Measurements from ENCODE around the gene PCBP2.
A peak's percentile ranks its signal among the peaks of the same experiment; 100 is the strongest.
"Not testable (repeated sequence)": the region's sequence is repeated elsewhere in the genome, so short reads cannot be mapped to it uniquely, and the experiment has no call there.

Gene PCBP2

DNA sequence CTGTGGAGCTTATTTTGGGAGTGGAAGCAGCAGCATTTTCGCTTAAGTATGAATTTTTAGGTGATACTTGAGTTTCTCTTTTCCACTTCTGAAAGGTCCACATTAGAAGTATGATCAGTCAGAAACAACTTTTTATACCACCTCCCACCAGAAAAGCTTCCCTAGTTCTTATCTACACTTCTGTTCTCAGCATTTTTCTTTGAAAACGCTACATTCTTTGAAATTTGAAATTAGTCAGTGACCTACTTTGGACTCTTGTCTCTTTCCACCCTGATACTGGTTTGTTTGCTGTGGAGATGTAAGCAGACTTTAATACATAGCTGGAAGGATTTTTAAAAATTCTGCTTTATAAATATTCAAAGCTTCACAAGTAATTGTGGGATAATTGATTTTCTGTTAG is 22.2 kb downstream of the PCBP2 start:
- no peak for DNase-seq

- DNase-seq: no peak
Observed at GRCh38 chr12:53474819-53475218, 22.9 kb downstream of the PCBP2 start.

GRCh38 chr12:53476769-53477209 is 24.9 kb downstream of the PCBP2 start:
- DNase-seq: peak; percentile 14

GRCh38 chr12:53478865-53479264 is 27.0 kb downstream of the PCBP2 start:
- DNase-seq: no peak

DNA sequence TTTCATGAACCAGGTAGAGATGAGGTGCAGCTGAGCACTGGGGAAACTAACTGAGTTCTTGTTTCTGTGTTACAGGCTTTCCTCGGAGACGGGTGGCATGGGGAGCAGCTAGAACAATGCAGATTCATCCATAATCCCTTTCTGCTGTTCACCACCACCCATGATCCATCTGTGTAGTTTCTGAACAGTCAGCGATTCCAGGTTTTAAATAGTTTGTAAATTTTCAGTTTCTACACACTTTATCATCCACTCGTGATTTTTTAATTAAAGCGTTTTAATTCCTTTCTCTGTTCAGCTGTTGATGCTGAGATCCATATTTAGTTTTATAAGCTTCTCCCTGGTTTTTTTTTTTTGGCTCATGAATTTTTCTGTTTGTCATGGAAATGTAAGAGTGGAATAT is 27.4 kb downstream of the PCBP2 start:
- no peak for DNase-seq

- no peak for DNase-seq
Observed at GRCh38 chr12:53480491-53481442, 28.9 kb downstream of the PCBP2 start.

- not testable (repeated sequence) for DNase-seq
Observed at GRCh38 chr12:53481458-53481857, 29.6 kb downstream of the PCBP2 start.

DNA sequence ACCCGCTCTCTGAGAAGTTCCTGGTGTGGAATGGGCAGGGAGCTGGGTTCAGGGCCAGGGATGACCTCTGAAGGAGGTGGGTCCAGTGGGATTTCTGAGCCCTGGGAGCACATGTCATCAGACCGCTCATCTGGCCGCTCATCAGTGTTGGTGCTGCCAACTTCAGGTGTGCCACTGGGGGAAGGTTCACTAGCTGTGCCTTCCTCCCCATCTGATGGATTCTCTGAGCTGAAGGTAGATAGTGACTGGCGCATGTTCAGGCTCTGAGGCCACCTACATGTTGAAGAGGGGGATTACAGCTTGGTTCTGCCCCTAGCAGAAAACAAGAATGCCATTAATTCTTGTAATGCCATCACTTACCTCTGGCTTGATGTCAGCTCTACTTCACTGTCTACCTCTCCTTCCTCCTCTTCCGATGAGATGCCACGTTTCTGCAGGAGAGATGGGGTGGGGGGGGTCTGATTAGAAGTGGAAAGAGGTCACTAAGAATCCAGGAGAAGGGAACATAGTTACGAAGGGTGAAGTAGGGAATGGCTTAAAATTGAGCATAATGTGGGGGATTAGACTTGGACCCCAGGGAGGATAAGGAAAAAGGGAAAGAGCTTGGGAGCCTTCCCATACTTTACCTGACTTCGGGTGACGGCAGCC is 30.2 kb downstream of the PCBP2 start:
- DNase-seq: no peak

- DNase-seq: no peak
Observed at GRCh38 chr12:53482626-53483168, 30.8 kb downstream of the PCBP2 start.

DNA sequence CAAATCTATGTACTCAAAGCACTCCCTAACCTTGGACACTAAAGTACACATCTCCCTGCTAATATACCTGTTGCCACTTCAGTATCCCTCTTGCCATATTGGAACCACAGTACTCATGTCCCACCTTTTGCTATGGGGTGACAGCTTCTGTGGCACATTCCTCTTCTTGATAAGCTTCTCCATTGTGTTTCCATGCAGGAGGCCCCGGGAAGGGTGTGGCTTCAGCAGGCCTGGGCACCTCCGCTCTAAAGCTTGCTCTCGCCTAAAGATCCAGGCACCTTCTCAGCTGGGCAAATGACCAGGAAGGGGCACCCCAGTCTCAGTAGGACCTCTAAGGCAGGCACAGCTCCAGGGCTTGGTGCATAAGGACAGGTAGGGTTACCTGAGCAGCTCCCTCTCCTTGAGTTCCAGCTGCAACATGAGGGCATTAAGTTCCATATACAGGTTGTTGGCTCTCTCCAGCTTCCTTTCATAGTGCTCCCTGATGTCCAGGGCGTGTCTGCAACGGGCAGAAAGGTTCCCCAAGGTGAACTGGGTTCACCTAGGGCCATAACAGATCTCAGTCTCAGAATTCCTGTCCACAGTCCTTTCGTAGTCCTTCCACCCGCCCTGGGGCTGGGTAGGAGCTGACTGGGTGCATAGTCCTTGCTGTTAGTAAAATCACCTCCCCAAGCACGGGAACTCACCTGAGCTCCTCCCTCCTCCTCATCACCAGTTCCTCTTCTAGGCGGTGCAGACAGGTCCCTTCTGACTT is 31.5 kb downstream of the PCBP2 start:
- DNase-seq: no peak

DNA sequence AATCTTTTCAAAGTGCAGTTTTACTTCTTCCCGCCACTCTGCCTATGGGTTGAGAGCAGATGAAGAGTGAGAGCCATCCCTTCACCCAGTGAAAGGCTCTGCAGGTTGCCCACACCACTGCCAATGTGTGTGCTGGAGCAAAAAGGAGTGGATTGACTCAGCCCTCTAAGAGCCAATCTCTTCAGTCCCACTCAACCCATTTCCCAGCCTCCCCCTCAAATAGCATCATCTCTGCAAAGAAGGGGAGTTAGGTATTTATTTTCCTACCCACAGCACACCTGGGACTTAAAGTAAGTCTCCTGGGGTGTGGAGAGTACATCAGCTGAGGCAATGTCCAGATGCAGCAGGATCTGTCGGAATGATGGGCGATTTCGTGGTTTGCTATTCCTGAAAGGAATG is 32.1 kb downstream of the PCBP2 start:
- no peak for DNase-seq

DNA sequence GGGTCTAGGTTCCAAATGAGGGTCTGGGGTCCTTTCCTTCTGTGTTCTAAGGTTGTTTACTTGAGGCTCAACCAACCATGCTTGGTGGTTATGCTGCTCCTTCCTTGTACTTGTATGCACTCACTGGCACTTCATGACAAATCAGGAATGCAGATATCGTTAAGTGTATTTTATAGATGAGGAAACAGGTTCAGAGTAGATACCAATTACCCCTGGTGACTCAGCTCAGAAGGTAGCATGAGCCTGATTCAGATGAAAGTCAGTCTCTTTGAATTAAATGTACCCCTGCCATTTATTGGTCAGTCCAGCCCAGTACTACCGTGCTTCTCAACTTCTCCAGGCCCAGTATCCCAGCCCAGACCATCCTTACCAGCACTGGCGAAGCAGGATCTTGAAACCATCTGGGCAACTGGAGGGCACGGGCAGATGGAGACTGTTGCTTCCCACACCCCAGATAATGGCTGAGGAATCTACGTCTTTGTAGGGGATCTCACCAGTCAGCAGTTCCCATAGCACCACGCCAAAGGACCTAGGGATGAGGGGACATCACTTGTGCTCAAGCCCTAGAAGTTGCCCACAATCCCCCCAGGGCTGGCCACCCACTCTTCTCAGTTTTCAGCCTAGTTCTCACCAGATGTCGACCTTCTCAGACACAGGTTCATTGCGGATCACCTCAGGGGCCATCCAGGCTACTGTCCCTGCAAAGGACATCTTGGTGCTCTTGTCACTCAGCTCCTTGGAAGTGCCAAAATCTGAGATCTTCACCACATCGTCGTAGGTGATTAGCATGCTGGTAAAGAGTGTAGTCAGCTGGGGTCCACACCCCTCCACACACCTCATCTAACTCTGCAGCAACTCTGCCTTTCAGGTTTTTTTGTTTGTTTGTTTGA is 33.0 kb downstream of the PCBP2 start:
- no peak for DNase-seq

- DNase-seq: no peak
Observed at GRCh38 chr12:53485955-53486735, 34.2 kb downstream of the PCBP2 start.

- DNase-seq: no peak
Observed at GRCh38 chr12:53486736-53487487, 35.0 kb downstream of the PCBP2 start.

- no peak for DNase-seq
Observed at GRCh38 chr12:53489242-53489864, 37.5 kb downstream of the PCBP2 start.

- DNase-seq: peak; percentile 62
Observed at GRCh38 chr12:53492188-53492587, 40.3 kb downstream of the PCBP2 start.

DNA sequence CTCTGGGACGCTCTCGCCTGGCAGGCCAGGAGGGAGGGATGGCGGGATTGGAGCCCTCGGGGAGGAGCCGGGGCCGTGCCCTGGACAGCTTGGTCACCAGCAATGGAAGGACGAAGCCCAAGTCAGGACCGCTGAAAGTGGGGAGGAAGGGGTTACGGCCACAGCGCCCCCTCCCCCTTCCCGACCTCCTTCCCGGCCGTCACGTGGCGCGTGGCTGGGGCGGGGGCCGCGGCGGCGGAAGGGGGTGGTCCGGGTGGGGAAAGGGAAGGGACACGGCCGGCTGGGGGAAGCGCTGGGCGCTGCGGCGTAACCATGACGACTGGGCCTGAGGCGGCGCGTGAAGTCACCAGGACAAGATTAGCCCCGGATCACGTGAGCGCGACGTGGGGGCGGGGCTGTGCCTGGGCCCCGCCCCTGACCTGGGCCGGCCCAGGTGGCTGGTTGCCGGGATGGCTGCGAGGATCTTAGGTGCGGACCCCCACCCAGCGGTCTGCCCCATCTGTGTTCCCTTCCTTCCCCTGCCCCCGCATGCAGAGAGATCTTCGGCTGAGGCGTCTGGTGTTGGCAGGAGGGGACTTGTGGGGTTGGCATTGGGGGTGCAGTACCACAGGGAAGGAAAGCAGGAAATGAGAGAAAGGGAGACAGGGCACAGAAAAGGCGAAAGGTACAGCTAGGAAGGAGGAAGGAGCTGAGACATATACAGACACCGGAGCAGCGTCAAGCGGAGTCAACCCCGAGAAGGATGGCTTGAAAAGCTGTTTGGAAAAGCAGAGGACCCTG is 41.1 kb downstream of the PCBP2 start:
- DNase-seq: peak; percentile 95

GRCh38 chr12:53493610-53494391 is 41.9 kb downstream of the PCBP2 start:
- DNase-seq: peak; percentile 68

All from retina (tissue), 1 donor.